Measurements from ENCODE around the gene RBM38. TPM values are rescaled to one million over a fixed set of nuclear protein-coding genes. Genes with fewer than 3 reads are reported as not detected.
"Not testable (repeated sequence)": the region's sequence is repeated elsewhere in the genome, so short reads cannot be mapped to it uniquely, and the experiment has no call there.

RBM38 gene
- polyA plus RNA-seq, 12 donors: 38.3 to 92.5 (median 54.2) TPM; not detected in 1

DNA sequence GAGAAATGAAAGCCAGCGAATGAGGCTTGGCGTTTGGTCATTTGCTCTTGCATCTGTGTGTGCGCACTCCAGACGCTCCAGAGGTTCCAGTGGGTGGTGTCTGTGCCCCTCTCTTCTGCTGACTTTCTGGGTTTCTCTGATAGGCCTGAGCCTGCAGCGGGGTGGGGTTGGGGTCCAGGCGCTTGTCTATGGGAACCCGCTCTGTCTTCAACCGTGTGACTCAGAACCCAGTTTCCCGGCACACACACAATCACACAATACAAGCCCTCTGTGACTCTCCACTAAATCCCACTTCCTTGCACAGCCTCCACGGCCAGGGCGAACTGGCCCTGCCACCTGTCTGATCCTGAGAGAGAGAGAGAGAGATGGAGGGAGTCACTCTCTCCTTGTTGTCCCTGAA, 24.6 kb downstream of the RBM38 start:
- DNase-seq: no peak

DNA sequence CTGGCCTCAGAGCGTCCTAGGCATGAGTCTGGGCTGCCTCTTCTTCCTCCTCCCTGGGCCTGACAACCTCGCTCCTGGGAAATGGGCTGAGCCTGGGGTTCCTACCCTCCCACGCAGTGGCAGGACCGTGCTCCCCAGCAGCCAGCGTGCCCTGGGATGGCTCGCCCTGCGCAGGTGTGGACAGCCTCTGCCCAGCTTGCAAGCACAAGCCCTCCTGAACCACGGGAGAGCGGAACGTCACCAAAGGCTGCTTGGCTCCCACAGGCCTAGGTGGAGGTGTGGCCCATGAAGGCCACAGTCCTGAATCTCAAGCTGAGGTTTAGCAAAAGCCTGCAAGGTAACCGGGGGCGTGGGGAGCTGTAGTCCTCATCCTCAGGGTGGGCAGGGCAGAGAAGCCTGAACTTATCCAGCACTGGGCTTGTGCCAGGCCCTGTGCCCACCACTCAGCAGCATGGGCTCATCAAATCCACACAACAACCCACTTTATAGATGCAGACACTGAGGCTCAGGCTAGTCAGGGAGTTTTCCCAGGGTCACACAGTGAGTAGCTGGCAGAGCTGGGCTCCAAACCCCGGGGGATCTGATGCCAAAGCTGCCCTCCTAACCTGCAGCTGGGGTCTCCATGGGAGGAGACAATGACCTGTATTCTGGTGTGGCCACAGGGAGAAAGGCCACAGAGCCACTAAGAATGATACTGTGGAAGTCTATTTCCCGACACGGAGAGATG, 25.3 kb downstream of the RBM38 start:
- DNase-seq: no peak

DNA sequence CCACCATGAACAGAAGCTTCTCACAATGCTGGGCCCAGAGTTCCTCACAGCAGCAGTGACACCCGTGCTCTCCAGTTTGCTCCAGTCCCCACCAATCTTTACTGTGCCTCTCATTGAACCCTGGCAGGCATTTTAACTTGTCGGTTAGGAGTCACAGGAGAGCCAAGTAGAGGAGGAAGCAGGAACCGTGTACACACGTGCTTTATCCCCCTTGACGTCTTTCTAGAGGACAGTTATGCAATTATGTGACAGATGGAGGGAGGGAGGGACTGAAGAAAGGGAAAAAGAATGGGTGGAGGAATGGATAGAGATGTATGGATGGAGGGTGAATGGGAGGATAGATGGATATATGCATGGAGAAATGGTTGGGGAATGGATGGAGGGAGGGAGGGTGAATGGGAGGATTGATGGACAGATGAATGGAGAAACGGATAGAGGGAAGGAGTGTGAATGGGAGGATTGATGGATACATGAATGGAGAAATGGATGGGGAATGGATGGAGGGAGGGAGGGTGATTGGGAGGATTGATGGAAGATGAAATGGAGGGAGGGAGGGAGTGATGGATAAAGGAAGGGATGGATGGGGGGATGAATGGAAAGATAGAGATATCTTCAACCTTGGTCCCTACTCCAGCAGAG, 26.0 kb downstream of the RBM38 start:
- no peak for DNase-seq

DNA sequence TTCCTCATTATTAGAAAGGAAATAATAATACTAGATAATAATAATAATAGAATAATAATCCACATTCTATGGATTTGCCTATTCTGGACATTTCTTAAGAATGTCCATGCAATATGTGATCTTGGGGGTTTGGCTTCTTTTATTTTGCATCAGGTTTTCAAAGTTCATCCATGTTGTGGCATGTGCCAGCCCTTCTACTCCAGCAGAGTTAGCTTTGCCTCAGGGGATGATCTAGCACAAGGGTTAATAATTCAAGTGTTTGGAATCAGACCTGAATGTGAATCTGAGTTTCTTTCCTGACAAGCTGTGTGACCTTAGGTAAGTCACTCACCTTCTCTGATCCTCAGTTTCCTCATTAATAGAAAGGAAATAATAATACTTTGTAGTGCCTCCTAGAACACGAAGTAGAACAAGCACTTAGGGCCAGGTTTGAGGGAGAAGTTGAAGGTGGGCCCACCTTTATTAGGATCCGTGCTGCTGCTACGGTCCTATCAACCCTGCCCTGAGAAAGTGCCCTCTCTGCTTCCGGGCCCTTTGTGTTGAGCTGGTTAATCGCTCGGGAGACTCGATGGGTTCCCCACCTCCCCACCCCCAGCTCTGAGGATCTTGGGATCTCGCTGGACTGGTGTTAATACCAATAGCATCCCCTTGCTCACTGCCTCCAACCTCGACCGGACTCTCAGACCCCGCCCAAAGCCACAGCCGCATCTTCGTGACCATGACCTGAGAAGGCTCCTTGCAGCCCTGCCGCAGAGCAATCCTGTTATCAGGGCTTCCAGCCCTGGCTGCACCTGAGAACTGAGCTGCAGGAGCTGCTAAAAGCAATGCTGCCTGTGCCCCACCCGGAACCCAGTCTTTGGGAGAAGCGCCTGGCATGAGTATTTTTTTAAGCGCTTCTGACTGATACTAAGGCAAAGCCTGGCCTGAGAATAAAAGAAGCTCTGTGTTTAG, 26.9 kb downstream of the RBM38 start:
- DNase-seq: no peak

DNA sequence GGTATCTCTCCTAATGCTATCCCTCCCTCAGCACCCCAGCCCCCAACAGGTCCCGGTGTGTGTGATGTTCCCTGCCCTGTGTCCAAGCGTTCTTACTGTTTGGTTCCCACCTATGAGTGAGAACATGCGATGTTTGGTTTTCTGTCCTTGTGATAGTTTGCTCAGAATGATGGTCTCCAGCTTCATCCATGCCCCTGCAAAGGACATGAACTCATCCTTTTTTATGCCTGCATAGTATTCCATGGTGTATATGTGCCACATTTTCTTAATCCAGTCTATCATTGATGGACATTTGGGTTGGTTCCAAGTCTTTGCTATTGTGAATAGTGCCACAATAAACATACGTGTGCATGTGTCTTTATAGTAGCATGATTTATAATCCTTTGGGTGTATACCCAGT, 28.3 kb downstream of the RBM38 start:
- DNase-seq: not testable (repeated sequence)

DNA sequence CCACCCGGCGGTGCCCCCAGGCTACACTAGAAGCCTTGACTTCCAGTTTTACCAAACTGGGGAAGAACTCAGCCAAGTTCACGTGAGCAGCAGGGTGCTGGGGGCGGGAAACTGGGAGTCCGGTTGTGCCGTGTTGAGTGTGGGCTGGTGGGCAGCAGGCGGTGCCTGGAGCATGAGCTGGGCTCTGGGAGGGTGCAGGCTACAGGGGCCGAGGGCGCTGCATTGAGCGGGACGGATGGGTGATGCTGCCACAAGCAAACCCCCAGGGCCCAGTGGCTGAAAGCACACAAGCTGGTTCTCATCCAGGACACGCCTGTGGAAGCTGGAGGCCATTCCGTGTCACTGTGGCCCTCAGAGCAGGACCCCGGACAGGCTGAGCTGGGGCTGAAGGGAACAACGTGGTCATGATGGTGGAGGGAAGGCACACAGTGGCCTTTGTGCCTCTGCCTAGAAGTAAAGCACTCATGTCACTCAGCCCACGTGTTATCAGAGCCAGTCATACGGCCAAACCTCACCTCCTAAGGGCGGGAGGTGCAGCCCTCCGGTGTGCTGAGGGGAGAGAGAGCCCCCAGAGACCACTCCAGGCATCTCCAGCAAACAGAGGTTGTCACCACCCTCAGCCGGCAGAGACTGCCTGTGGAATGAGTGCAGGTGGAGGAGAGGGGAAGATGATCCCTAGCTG, 29.5 kb downstream of the RBM38 start:
- DNase-seq: no peak

DNA sequence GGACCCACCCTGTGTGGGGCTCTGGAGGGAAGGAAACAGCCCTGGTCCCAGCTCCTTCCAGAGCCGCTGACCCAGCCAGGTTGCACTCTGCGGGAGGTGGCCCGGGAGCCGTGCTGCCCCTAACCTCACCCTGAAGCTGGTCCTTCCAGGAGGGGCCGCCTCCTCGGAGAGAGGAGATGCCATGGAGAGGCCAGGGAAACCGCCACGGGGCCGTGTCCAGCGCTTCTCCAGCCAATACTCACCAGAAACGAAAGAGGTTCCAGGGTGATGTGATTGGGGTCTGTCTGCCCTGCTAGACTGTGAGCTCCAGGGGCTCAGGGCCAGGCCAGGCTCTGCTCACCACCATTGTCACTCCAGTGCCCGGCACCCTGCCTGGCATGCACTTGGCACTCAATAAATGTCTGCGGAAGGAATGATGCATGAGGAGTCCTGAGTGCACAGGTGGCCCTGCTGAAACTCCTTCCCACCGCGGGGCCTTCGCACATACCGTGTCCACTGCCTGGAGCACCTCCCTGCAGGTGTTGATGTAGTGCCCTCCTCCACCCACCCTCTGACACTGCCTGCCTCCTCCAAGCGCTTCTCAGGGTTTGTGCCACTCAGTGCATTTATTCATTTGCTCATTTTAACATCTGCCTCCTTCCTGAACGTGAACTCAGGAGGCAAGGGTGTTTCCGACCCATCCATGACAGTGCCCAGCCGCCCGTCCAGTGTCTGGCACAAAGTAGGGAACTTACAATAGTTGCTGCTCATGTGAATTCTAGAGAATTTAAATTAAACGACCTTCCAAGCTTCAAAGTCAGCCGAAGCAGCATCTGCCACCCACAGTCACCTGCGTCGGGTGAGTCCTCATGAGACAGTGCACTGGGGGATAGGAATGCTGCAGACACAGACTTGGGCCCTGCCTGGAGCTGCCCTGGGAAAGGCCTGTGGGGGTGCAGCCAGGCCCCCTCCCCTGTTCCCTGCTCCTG, 30.3 kb downstream of the RBM38 start:
- no peak for DNase-seq

DNA sequence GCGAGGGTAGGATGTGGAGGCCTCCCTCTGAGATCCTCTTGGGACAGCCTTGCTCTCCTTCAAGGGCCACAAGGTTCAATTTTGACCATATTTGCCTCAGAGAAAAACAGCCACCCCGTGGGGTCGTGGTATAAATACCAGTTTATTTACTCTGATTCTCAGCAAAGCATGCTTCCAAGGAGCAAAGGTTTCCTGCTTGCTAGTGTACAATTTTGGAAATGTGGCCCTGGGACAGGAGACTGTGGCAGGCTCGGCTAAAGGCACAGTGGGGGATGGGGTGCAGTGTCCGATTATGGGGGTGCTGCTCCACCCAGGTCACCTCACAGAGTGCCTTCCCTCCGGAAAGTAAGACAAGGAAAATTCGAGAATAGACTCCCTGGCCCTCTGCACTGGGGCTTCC, 31.1 kb downstream of the RBM38 start:
- no peak for DNase-seq

DNA sequence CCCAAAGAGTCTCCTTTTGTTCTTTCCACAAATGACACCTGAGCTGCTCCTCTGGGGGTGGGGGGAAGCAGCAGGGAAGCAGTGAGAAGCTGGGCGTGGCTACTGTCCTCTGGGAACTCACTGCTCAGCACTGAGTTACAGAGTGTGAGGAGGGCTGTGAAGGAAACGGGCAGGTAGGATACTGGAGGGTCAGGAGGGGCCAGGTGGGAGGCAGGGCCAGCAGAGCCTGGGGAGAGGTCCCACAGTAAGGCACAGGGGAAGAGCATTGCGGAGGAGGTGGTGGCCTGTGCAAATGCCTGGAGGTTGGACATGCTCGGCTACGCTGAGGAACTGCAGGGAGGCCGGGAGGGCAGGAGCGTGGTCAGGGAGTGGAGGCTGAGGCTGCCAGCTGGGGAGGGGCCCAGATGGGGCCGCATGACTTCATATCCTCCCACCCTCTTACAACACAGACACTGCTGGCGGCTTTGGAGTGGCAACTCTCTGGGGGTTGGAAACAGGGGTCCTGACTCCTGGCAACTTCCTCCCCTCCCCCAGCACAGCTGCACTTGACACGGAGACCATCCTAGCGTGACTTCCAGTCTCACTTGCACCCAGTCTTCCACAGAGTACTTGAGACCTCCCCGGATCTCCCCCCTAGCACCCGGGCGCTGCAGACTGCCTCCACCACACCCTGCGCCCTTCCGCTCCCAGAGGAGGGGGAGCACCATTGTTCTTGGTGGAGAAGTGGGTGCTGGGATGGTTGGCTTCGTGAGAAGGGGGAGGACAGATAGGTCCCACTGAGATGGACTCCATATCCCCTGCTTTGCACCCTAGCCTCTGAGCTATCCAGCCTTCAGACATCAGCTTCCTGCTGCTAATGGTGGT, 34.2 kb downstream of the RBM38 start:
- no peak for DNase-seq

DNA sequence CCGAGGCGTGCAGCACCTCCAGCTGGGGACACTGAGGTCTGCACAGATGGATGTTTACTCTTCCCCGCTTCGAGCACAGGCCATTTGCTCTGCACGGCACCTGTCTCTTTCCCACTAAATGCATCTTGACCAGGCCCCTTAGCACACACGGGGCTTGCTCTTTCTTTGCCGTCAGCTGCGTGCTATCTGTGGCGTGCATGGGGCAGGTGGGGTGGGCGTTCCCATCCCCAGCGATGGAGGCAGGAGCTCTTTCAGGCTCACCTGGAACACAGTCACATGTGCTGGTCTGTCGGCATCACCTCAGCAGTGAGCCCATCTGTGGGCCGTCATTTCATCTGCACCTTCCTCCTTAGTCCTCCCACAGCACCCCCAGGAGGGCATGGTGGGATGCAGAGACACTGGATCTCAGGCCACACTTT, 35.1 kb downstream of the RBM38 start:
- DNase-seq: no peak

DNA sequence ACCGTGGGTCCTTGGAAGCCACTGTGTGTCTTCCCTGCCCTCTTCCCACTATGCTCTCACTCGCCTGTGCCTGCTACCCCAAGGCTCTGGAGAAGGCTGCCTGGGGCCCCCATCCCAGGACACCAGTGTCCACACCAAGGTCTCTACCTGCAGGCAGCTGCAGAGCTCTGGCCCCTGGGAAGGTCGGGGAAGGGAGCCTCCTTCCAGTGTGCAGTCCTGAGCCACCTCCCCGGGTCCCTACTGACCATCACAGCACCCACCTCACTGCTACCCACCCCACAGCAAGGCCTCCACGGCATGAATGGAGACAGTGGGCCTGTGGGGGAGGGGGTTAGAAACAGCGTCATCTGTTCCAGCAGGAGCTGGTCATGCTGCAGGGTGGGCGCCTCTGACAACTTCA, 35.6 kb downstream of the RBM38 start:
- DNase-seq: no peak

DNA sequence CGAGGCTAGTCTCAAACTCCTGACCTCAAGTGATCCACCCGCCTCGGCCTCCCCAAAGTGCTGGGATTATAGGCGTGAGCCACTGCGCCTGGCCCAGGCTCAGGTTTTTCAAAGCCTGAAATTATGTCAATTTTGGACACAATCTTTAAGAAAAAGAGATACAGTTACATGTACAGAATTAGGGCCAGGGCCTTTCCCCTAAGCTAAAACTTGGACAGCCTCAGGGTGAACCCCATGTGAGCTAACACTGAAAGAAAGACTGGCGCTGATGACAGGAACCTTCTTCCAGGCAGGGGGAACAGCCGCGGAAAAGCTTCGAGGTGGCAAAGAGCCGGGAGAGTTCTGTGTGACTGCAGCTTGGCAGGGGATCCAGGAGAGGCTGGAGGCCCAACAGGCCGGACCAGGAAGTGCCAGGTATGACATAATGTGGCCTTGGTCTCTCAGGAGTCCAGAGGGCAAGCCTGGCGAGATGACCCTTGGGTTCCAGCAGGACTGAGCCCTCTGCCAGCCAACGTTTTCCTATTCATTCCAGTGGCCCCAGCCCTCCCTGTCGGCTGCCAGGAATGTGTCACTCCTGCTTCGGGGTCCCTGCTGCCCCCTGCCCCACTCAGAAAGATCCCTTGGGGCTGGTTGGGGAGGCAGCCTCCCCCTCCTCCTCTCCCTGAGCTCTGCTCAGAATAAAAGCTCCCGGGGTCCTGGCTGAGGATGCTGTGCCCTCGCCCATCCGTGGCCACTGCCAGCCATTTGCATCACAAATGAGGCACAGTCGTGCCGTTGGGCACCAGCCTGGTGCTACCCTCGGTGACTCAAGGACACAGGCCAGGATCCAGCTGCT, 37.3 kb downstream of the RBM38 start:
- no peak for DNase-seq

DNA sequence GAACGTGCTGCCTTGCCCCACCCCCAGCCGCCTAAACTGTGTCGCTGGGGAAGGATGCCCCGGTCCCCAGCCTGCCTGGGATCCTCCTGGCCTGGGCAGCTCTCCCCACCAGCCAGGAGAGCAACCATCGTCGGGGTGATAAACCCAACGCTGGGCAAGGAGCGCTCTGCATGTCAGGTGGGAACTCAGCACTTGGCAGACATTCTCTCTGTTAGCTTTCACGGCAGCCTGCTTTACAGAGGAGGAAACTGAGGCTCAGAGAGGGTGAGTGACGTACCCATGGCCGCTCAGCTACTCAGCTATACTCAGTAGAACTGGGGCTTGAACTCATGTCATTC, 37.9 kb downstream of the RBM38 start:
- DNase-seq: no peak

DNA sequence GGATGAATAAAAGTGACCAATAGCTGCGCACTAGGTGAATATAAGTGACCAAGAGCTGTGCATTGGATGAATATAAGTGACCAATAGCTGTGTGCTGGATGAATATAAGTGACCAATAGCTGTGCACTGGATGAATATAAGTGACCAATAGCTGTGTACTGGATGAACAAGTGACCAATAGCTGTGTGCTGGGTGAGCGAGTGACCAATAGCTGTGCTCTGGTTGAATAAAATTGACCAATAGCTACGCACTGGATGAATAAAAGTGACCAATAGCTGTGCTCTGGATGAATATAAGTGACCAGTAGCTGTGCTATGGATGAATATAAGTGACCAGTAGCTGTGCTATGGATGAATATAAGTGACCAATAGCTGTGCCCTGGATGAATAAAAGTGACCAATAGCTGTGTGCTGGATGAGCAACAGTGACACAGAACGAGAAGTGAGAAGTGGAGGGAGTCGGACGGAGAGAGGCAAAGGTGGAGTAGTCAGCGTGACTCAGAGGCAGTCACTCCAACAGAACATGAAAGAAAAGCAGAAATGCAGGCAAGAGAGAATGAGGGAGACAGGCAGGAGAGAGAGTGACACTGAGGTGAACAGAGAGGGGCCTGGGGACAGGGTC, 38.5 kb downstream of the RBM38 start:
- no peak for DNase-seq

DNA sequence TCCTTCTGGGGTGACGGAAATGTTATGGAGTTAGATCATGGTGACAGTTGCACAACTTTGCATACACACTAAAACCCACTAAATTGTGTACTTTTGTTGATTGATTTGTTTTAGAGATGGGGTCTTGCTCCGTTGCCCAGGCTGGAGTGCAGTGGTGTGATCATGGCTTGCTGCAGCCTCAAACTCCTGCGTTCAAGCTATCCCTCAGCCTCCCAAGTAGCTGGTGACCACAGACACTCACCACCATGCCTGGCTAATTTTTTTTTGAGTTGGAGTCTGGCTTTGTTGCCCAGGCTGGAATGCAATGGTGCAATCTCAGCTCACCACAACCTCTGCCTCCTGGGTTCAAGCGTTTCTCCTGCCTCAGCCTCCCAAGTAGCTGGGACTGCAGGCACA, 39.0 kb downstream of the RBM38 start:
- not testable (repeated sequence) for DNase-seq

DNA sequence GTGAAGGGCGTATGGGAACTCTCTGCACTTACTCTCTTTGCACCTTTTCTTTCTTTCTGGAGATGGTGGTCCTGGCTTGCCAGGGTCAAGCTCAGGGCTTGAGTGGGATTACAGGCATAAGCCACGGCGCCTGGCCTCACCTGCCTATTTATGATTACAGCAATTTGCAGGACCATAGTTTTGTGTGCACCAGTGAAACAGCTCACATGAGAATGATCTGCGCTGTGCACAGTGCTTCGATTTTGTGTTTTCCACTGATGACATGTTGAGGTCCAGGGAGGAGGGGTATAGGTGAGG, 40.3 kb downstream of the RBM38 start:
- no peak for DNase-seq

DNA sequence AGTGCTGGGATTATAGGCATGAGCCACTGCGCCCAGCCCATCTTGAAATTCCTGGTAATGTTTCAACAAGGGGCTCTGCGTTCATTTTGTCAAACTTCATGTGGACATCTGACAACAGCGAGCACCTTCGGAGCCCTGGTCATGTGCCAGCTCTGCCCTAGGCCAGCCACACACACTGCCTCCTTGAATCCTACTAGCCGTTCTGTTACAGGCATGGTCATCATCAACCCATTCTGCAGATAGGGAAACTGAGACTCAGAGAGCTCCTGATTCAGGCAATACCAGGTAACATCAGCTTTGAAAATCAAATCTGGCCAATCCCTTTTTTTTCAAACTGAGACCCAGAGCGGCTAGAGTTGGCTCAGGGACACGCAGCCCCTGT, 41.3 kb downstream of the RBM38 start:
- no peak for DNase-seq

DNA sequence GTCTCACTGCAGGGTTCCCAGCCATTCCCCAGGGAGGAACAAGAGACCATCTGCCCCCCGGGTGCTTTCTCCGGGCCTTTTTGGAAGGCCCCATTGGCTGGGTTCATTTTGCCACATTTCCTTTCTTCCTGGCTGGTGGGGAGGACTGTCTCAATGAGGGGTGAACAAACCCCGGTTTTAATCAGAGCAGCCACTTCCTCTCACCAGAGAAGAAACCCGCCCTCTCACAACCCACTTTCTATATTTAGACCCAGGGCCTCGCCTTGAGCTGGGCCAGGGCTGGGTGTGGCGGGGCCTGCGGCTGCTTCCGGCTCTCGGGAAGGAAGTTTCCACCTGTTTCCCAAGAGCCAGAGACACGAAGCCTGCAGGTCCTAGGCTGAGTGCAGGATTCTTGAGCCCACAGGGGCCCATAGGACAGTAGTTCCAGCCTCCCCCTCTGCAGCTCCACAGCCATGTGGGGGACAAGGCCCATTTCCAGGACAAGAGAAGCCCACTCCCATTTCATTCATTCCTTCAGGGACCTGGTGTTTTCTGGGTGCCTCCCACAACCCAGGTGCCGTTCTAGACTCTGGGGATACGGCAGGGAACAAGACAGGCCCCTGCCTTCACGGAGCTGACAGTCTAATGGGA, 41.8 kb downstream of the RBM38 start:
- DNase-seq: no peak
